Measurements from ENCODE around the gene NBAS. TPM values are rescaled to one million over a fixed set of nuclear protein-coding genes. Genes with fewer than 3 reads are reported as not detected.

The NBAS gene
- total and polyA plus RNA-seq, 10 of the 15 experiments (the other 5 are each of a cell fraction or from before 2014, with no cell fraction given): 4.3 to 32.7 (median 20.8) TPM

- TF ChIP-seq PRDM15 (CRISPR knock-in tag; IDR thresholded peaks at IDR 0.05) (no peak), REST (IDR thresholded peaks at IDR 0.05; ENCODE audit: low read depth, low read length) (no peak), STAT1 (conservative IDR thresholded peaks at IDR 0.05) (no peak), PAX5 (IDR thresholded peaks at IDR 0.05; ENCODE audit: borderline replicate concordance, low read depth, low read length) (no peak), USF2 (IDR thresholded peaks at IDR 0.05; ENCODE audit: borderline replicate concordance, low read depth, low read length) (no peak), TCF12 (IDR thresholded peaks at IDR 0.05; ENCODE audit: low read depth, low read length) (no peak), CBX5 (IDR thresholded peaks at IDR 0.05; ENCODE audit: low read depth) (no peak), CBFB (IDR thresholded peaks at IDR 0.05; ENCODE audit: low read depth) (no peak), CREM (IDR thresholded peaks at IDR 0.05; ENCODE audit: low read depth) (no peak), EP300 (IDR thresholded peaks at IDR 0.05; ENCODE audit: borderline replicate concordance in 1 of 2, control insufficient read depth in 1 of 2, low read depth in 2 of 2, low read length in 2 of 2) (no peak), RUNX3 (IDR thresholded peaks at IDR 0.05; ENCODE audit: low read length) (no peak)
These were observed 279.5 kb downstream of the NBAS start (continued) for GRCh38 chr2:15281681-15282080.

Measured in GM12878 (cell line).